GM19023 (cell line): ENCODE results near the gene KISS1R.

Experiments used
- ATAC-seq: cut with Tn5 transposase; IDR thresholded peaks from one replicate; pipeline ENCODE4 v1.9.1; 2021; ENCODE audit warnings: mild to moderate bottlenecking, moderate library complexity; ENCODE audit not compliant: unreplicated experiment

Gene KISS1R

DNA sequence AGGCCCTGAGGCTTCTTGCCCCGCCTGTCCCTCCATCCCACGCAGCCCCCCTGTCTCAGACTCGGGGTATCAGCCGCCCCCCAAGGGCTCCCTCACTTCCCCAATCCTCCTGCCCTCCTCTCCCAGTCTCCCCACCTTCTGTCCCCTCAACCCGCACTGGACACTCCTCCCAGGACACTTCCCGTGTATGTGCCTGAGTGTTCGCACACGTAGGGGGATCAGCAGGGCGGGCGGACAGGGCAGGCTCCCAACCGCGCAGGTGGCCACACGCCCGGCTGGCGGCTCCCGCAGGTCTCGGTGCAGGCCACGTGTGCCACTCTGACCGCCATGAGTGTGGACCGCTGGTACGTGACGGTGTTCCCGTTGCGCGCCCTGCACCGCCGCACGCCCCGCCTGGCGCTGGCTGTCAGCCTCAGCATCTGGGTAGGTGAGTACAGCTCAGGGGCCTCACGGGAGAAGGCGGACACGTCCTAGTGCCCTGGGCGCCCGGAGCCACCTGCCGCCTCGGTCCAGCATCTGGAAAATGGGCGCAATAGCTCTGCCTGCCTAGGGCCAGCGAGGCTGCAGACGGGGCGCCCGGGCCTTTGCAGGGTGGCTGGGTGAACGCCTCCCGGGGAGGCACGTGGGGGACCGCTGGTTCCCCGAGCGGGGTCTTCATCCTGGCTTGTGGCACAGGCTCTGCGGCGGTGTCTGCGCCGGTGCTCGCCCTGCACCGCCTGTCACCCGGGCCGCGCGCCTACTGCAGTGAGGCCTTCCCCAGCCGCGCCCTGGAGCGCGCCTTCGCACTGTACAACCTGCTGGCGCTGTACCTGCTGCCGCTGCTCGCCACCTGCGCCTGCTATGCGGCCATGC, 2.3 kb downstream of the KISS1R start:
- ATAC-seq: no peak

DNA sequence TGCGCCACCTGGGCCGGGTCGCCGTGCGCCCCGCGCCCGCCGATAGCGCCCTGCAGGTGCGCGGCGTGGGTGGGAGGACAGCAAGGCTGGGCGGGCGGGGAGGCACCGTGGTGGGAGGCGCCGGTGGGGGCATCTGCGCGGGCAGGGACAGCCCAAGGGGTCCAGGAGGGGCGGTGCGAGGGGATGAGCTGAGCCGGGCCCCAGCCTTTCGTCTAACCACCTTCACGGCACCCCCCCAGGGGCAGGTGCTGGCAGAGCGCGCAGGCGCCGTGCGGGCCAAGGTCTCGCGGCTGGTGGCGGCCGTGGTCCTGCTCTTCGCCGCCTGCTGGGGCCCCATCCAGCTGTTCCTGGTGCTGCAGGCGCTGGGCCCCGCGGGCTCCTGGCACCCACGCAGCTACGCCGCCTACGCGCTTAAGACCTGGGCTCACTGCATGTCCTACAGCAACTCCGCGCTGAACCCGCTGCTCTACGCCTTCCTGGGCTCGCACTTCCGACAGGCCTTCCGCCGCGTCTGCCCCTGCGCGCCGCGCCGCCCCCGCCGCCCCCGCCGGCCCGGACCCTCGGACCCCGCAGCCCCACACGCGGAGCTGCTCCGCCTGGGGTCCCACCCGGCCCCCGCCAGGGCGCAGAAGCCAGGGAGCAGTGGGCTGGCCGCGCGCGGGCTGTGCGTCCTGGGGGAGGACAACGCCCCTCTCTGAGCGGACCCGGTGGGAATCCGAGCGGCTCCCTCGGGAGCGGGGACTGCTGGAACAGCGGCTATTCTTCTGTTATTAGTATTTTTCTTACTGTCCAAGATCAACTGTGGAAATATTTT, 3.1 kb downstream of the KISS1R start:
- ATAC-seq: no peak

DNA sequence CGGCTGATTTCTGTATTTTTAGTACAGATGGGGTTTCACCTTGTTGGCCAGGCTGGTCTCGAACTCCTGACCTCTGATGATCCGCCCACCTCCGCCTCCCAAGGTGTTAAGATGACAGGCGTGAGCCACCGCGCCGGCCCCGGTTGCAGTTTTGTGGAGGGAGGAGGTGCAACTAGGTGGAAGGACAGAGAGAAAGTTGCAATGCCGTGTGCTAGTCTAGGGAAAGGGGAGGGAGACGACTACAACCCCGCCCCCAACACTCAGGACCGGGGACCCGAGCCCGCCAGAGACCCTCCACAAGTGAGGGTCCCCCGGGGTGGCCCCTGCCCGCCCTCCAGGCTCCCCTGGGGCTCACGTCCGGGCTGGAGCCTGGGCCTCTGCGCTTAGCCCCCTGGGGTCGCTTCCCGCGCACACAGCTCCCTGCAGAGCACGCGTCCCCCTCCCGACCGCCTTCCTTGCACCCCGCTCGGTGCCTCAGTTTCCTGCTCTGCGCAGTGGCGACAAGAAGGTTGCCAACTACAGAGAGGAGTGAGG, 7.5 kb downstream of the KISS1R start:
- no peak for ATAC-seq

DNA sequence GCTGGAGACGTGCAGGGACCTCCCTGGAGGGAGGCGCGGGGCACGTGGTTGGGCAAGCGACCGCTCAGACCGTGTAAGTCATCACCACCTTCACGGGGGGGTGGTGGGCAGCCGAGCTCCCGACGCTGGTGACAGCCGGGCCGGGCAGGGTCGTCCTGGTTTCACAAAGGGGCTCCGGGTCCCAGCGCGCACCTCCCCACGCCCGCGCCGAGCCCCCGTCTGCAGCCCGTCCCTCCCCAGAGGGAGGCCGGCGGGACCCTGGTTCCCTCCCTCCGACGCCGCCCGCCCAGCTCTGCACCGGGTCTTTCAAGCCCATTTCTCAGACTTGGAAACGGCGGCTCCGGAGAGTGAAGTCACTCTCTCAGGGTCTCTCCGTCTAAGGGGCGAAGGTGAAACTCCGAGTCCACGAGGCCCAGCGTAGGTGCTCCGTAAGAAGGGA, 8.0 kb downstream of the KISS1R start:
- peak; percentile 21 for ATAC-seq

DNA sequence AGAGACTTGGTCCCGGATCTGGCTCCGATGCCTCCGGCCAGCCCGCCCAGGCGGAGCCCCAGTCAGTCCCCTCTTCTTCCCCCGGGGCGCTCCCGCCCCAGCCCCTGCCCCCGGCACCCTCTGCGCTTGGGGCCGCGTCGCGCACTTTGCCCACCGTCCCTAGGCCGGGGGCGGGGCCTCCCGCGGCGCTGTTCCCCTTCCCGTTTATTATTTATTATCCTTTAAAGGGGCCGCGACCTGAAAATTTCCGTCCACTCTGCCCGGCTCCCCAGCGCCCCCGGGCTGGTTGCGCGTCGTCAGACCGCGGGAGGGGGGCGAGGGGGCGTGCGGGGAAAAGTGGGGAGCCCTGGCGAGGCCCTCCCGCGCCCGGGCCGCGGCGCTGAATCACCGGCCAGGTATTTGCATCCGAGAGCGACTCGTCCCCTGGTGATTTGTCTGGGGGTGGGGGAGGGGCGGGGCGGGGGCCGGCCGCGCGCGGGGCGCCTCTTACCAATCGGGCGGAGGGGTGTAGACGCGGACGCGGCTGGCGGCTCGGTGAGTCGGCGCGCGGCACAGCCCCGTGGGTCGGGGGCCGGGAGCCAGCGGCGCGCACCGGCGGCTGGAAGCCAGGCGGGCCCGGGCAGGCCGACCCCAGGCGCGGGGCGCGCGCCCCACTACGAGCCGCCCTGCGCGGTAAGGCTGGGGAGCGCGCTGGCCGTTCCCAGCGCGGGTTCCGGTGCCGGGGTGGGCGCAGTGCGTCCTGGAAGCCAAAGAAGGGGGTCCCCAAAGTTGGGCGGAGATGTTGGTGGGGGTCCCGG, 8.6 kb downstream of the KISS1R start, which contains the start of gene ARID3A:
TSS of gene ARID3A (plus strand) at position 510 of the 797 bp plus-strand sequence. CDS start 3,494 bp downstream, outside the sequence.
- ATAC-seq: peak; percentile 49

DNA sequence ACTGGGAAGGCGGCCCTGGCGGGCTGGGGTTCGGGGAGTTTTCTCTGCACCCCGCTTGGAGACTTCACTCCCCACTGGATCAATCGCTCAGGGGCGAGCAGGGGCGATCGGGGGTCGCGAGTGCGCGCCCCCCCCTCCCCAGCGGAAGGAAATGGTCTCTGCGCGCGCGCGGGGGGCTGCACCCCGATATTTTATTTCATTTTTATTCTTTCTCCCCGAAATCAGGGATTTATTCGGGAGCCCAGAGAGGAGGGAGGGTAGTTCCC, 9.1 kb downstream of the KISS1R start:
- ATAC-seq: no peak

DNA sequence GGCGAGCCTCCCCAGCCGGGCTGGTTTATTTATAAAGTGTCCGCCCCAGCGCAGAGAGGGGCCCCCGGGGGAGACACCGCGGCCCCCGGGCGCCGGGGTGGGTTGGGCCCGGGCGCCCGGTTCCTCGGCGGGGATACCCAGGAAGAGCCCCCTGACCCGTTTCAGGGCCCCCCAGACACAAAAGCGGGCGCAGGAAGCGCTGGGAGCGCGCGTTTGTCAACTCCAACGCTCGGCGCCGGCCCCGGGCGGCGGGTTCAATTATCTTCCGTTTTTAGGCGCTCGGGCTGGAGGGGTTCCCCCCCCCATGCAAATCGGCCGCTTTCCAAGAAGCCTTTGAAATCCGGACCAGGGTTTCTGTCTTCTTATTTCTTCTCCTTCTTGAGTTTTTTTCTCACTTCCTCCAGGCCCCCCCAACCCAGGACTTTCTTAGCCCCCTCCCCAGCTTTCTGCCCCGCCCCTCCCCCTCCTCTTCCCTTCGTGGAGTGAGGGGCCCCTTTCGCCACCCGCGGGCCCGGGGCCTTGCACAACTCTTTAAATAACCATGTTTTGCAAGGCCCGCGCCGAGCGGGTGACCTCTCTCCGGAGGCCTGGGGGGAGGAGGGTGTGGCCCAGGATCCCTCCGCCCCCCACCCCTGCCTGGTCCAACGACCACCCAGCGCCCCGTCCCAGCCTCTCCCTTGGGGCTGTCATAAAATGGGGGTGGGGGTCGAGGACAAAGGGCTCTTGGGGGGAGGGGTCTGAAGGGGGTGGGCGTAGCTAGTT, 9.6 kb downstream of the KISS1R start:
- no peak for ATAC-seq

DNA sequence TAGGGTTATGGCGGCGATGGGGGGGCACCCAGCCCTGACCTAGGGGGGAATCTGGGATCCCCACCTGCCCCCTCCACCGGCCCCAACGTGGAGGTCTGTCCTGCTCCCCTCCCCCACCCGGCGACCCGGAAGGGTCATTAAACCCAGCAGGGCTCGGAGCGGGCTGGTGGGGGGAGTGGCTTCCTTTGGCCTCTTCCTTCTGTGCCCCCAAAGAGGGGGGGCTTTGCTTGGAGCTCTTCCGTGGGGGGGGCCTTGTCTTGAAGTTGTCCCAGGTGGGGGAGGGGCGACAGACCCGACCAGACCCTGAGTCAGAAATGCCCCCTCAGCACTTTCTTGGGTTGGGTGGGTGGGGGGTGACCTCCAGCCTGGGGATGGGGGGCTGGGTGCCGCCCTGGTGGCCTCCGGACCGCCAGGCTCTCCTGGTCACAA, 10.2 kb downstream of the KISS1R start:
- ATAC-seq: no peak

DNA sequence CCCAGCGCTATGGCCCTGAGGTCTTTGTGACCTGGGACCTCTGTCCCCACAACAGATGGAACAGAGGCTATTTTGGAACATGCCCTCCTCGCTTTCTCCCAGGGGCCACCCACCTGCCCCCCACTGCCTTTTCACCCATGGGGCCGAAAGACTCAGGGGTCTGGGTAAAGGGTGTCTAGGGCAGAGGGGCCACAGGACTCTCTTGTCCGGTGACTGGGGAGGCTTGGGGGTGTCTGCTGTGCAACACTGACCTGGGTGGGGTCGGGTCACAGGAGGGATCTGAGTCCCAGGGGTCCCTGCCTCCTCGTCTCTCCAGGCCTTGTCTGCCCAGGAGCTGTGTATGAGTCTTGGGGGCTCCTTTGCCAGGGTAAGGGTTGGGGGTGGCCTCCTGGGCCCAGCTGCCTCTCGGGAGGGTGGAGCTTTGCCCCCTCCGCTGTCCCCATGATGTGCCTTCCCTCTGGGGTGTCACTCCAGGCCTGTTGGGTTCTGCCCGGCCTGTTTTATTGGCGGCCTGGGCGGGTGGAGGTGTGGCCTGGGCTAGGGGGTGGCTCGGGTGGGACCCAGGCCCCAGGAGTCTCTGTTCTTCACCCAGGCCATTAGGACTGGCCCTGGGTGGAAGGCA, 10.8 kb downstream of the KISS1R start:
- no peak for ATAC-seq

DNA sequence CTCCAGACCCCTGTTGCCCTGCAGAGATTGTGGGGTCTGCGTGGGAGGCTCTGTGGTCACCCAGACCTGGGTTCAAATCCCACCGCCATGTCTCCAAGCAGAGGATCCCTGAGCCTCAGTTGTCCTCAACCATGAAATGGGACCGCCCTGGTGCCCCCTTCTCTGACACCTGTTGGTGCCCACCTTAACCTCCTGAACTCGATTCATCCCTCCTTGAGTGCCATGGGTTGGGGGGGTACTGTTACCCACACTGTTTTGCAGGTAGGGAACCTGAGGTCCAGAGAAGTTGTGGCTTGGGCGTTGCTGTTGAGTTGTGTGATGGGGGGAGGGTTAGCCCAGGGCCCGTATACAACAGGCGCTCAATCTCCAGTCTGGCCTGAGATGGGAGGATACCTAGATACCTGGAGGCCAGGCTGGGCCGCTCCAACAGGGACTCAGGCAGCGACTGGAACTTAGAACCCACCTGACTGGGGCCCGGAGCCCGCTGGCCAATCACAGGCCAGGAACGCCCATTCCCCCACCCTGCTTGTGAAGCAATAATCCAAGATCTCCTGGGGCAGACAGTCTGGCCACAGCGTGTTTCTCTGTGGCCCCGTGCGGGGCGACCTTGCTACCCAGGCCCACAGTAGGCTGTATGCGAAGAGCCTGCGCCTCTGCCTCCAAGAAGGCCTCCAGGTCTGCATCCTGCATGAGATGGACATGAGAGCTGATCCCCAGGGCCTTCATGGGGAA, 11.5 kb downstream of the KISS1R start:
- no peak for ATAC-seq

DNA sequence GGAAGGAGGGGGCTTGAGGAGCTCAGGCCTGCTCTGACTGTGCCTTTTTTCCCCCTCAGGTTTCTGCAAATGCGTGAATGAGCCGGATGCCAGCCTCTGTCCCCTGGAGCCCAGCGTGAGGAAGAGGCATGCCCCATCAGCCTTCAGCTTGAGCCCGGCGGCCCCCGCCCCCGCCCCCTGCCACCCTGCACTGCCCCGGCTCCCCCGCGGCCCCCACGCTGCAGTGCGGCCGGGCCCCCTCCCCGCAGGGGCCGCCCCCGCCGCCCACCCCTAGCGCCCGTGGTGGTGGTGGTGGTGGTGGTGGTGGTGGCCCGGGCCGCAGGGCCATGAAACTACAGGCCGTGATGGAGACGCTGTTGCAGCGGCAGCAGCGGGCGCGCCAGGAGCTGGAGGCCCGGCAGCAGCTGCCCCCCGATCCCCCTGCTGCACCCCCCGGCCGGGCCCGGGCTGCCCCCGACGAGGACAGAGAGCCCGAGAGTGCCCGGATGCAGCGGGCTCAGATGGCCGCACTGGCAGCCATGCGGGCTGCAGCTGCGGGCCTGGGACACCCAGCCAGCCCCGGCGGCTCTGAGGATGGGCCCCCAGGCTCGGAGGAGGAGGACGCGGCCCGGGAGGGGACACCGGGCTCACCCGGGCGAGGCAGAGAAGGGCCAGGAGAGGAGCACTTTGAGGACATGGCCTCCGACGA, 12.2 kb downstream of the KISS1R start:
- no peak for ATAC-seq

DNA sequence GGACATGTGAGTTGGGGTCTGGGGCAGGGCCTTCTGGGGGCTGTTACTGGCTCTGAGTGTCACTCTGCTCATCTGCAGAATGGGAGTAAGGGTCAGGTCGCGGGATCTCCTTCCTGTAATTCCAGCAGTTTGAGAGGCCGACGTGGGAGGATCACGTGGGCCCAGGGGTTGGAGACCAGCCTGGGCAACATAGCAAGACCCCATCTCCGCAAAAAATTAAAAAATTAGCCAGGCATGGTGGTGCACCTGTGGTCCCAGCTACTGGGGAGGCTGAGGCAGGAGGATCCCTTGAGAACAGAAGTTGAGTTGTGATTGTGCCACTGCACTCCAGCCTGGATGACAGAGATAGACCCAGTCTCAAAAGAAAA, 12.7 kb downstream of the KISS1R start:
- no peak for ATAC-seq

DNA sequence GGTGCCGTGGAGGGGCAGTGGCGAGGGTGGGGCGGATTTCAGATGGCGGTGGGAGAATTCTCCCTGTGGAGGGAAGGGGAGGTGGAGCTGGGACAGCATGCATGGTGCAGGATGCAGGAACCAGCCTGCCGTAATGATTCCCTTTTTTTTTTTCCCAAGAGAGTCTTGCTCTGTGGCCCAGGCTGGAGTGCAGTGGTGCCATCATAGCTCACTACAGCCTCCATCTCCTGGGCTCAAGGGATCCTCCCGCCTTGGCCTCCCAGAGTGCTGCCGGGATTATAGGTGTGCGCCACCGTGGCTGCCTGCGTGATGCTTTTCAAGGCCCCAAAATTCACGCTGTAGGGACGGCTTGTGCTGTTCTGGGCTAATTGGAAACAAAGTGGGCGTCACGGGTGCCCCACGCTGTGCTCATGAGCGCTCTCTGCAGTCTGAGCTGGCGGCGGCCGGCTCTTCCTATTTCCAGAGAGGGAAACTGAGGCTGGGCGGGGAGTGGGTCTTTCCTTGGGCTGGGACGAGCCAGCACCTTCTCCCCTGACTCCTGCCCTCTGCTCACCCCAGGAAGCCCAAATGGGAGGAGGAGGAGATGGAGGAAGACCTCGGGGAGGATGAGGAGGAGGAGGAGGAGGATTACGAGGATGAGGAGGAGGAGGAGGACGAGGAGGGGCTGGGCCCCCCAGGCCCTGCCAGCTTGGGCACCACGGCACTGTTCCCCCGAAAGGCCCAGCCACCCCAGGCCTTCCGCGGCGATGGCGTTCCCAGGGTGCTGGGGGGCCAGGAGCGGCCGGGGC, 14.9 kb downstream of the KISS1R start:
- no peak for ATAC-seq

DNA sequence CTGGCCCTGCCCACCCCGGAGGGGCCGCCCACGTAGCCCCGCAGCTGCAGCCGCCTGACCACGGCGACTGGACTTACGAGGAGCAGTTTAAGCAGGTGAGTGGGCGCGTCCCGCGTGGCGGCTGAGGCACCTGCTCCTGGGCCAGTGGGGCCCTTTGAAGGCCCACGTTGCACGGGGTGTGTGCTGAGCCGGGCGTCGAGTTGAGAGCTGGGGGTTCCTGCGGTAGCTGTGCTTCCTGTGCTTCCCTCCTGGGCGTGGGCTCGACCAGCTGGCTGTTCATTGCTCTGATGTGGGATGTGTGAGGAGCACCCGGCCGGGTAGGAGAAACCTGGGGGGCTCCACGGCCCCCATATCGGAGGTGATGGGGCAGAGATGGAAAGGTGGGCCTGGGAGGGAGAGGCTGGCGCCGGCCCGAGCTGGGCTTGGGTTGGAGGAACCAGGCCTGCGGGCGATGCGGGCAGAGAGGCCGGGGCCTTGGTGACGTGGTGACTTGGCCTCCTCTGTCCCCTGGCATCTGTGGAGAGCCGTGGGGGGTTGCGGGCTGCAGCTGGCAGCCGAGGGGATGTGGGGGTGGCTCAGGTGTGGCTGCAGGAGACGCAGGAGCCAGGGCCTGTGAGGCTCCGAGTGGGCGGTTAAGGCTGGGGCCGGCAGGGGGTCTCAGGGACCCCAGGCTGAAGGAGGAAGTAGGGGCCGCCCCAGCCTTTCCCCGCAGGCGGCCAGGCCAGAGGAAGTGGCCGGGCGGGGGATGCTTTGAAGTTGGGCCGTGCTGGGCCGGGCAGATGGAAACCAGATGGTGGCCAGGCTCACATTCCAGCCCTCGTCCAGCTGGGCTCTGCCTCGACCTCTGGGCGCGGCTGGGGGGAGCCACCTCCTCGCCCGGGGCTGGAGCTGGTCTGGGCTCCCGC, 15.8 kb downstream of the KISS1R start:
- no peak for ATAC-seq

DNA sequence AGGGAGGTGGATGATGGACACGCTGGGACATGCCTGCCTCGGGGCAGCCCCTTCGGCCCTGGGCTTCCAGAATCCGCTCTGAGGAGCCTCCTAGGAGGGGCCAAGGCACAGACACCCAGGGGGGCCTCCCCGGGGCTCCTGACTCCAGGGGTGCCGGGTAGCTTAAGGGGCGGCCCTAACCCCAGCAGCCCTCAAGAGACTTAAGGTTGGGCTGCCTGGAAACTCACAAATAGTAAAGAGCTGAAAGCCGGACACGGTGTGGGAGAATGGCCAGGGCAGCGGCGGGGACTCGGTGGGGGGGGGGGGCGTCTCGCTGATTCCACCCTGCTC, 16.4 kb downstream of the KISS1R start:
- no peak for ATAC-seq

DNA sequence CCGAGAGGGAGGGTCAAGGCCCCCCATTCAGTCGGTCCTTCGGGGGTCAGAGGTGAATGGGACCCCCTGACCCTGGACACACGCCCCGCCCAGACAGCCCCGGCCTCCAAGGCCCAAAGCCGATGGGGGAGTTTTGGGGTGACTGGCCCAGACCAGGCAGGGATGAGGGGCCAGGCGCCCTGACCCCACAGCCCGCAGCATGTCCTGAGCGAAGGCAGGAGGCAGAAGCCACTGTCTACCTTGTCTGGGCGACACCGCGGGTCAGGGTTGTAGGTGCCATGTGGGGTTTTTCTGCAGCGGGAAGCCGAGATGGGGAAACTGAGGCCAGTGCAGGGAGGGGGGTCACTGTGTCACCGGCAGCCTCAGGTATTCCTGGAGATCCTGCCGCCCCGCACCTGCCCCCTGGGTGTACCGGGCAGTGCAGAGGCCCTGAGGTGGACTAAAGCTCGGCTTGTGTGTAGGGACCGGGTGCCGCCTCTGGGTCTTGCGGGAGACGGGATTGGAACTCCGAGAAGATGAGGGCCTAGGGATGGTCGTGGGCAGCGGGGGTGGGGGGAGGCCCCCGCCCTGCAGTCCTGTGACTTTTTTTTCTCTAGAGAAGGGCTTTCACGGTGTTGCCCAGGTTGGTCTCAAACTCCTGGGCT, 17.2 kb downstream of the KISS1R start:
- ATAC-seq: no peak
